ENCODE measurements around the gene EPHA2. TPM values are rescaled to one million over a fixed set of nuclear protein-coding genes. Genes with fewer than 3 reads are reported as not detected.

Gene EPHA2
- total RNA-seq, 1 donor from 2014 or later = 144 TPM

GRCh38 chr1:16122916-16123315, 33.0 kb downstream of the EPHA2 start:
- no peak for TF ChIP-seq CTCF (IDR thresholded peaks at IDR 0.05; ENCODE audit: insufficient read depth, low read length, severe bottlenecking)
- peak; percentile 99 for FAIRE-seq
- peak; percentile 97 for DNase-seq (ENCODE audit: low read depth)
- Histone ChIP-seq H3K4me3 (ENCODE audit: low read depth, low read length) (no peak overlapping the region), H3K36me3 (ENCODE audit: control insufficient read depth, insufficient read depth, low read length) (peaks cover 11% of the 10 kb centered on the region), H3K27me3 (ENCODE audit: control insufficient read depth, insufficient read depth, low read length) (no peaks in the 10 kb centered on the region)

GRCh38 chr1:16122350-16122881, 33.5 kb downstream of the EPHA2 start:
- H3K36me3 ChIP-seq (ENCODE audit: control insufficient read depth, insufficient read depth, low read length) = peaks cover 9% of the 10 kb centered on the region
- DNase-seq (ENCODE audit: low read depth) (peak; percentile 44), FAIRE-seq (peak; percentile 7)
- no peak overlapping the region for H3K4me3 ChIP-seq (ENCODE audit: low read depth, low read length)
- no peak for TF ChIP-seq CTCF (IDR thresholded peaks at IDR 0.05; ENCODE audit: insufficient read depth, low read length, severe bottlenecking)
- no peaks in the 10 kb centered on the region for H3K27me3 ChIP-seq (ENCODE audit: control insufficient read depth, insufficient read depth, low read length)

GRCh38 chr1:16120940-16121410, 34.9 kb downstream of the EPHA2 start:
- DNase-seq (ENCODE audit: low read depth) (peak; percentile 68), FAIRE-seq (no peak)
- no peak for TF ChIP-seq CTCF (IDR thresholded peaks at IDR 0.05; ENCODE audit: insufficient read depth, low read length, severe bottlenecking)
- H3K36me3 ChIP-seq (ENCODE audit: control insufficient read depth, insufficient read depth, low read length) = peaks cover 4% of the 10 kb centered on the region
- no peaks in the 10 kb centered on the region for H3K27me3 ChIP-seq (ENCODE audit: control insufficient read depth, insufficient read depth, low read length)
- H3K4me3 ChIP-seq (ENCODE audit: low read depth, low read length) = no peak overlapping the region

- Histone ChIP-seq H3K36me3 (ENCODE audit: control insufficient read depth, insufficient read depth, low read length) (peaks cover 4% of the 10 kb centered on the region), H3K27me3 (ENCODE audit: control insufficient read depth, insufficient read depth, low read length) (no peaks in the 10 kb centered on the region), H3K4me3 (ENCODE audit: low read depth, low read length) (no peak overlapping the region)
- no peak for TF ChIP-seq CTCF (IDR thresholded peaks at IDR 0.05; ENCODE audit: insufficient read depth, low read length, severe bottlenecking)
- DNase-seq (ENCODE audit: low read depth) (no peak), FAIRE-seq (no peak)
These were observed 35.5 kb downstream of the EPHA2 start for GRCh38 chr1:16120407-16120806.

- DNase-seq (ENCODE audit: low read depth) (no peak), FAIRE-seq (no peak)
- Histone ChIP-seq H3K36me3 (ENCODE audit: control insufficient read depth, insufficient read depth, low read length) (peaks cover 3% of the 10 kb centered on the region), H3K4me3 (ENCODE audit: low read depth, low read length) (no peak overlapping the region), H3K27me3 (ENCODE audit: control insufficient read depth, insufficient read depth, low read length) (no peaks in the 10 kb centered on the region)
- TF ChIP-seq CTCF (IDR thresholded peaks at IDR 0.05; ENCODE audit: insufficient read depth, low read length, severe bottlenecking) = no peak
These were observed 35.9 kb downstream of the EPHA2 start for GRCh38 chr1:16119926-16120325.

- no peaks in the 10 kb centered on the region for H3K27me3 ChIP-seq (ENCODE audit: control insufficient read depth, insufficient read depth, low read length)
- no peak for DNase-seq (ENCODE audit: low read depth)
These were observed 36.4 kb downstream of the EPHA2 start for GRCh38 chr1:16119504-16119903.

More at GRCh38 chr1:16119504-16119903, 36.4 kb downstream of the EPHA2 start:
- FAIRE-seq = peak; percentile 32
- no peak for TF ChIP-seq CTCF (IDR thresholded peaks at IDR 0.05; ENCODE audit: insufficient read depth, low read length, severe bottlenecking)
- no peak overlapping the region for H3K4me3 ChIP-seq (ENCODE audit: low read depth, low read length)
- H3K36me3 ChIP-seq (ENCODE audit: control insufficient read depth, insufficient read depth, low read length) = peaks cover under 1% of the 10 kb centered on the region
